GM12878 (cell line): ENCODE data around the gene CLEC20A. TPM values are rescaled to one million over a fixed set of nuclear protein-coding genes. Genes with fewer than 3 reads are reported as not detected.

ENCODE experiments used
- ATAC-seq: fragments of 200-7000 bp; cut with Tn5 transposase; 3 replicates; pipeline ENCODE4 v1.9.1; 2020; ENCODE audit warnings: mild to moderate bottlenecking, moderate library complexity
- BruUV-seq: library from RNA; stranded (reverse); fragments of 400-500 nt; replicated peaks from 2 replicates; lab custom pipeline; 2021; lab: Mats Ljungman, UMichigan
- CTCF ChIA-PET: fragments of 300-600 bp; sonication (Branson Sonifier 250); formaldehyde crosslinking; extraction: SDS; loops from one replicate; lab custom pipeline; 2021; ENCODE audit warnings: inconsistent platforms; lab: Yijun Ruan, JAX
- POLR2A ChIA-PET: fragments of 350-600 bp; formaldehyde crosslinking; extraction: SDS; loops from one replicate; lab custom pipeline; 2021; ENCODE audit warnings: inconsistent platforms; lab: Charles Lee
- RAD21 ChIA-PET: fragments of 300-600 bp; sonication (Branson Sonifier 250); formaldehyde crosslinking; loops from one replicate; lab custom pipeline; 2023; ENCODE audit warnings: antibody characterized with exemption; ENCODE audit not compliant: unreplicated experiment; lab: Charles Lee
- SMC1A ChIA-PET: fragments of 300-600 bp; sonication (Branson Sonifier 250); formaldehyde crosslinking; loops from one replicate; lab custom pipeline; 2023; ENCODE audit not compliant: unreplicated experiment, uncharacterized antibody; lab: Charles Lee
- DNase-seq: peaks from one replicate; pipeline ENCODE4 v3.0.0-alpha.2; 2011; ENCODE audit warnings: low read depth, low spot score
- FAIRE-seq: peaks from 3 replicates; lab custom pipeline; 2011; peaks lifted over from hg19 to GRCh38; lab: Jason Lieb, UNC
- H2AFZ ChIP-seq: 2 replicates; pipeline ENCODE4 v1.6.0; 2011; ENCODE audit warnings: low read depth, low read length, control low read depth; ENCODE audit not compliant: control insufficient read depth
- H3K27ac ChIP-seq: 2 replicates; pipeline ENCODE4 v1.5.1; 2011; ENCODE audit warnings: control low read depth; ENCODE audit not compliant: control insufficient read depth, insufficient read depth
- H3K27me3 ChIP-seq, 2 experiments: replicated peaks in 1 of 2; 2 replicates each; pipeline versions ENCODE4 v1.6.0 to v1.6.1; 2011; ENCODE audit warnings: low read length in 1 of 2; ENCODE audit not compliant: control insufficient read depth in 2 of 2, insufficient read depth in 2 of 2
- H3K36me3 ChIP-seq, 2 experiments: 2 replicates each; pipeline ENCODE4 v1.5.1; 2011; ENCODE audit warnings: low read length in 1 of 2; ENCODE audit not compliant: control insufficient read depth in 2 of 2, insufficient read depth in 2 of 2
- H3K4me1 ChIP-seq: 2 replicates; pipeline ENCODE4 v1.6.1; 2011; ENCODE audit warnings: mild to moderate bottlenecking, low read length, moderate library complexity, mixed read lengths; ENCODE audit not compliant: control insufficient read depth, insufficient read depth
- H3K4me2 ChIP-seq: 2 replicates; pipeline ENCODE4 v1.6.0; 2011; ENCODE audit warnings: control low read depth; ENCODE audit not compliant: control insufficient read depth, insufficient read depth
- H3K4me3 ChIP-seq: fragments of 200-600 bp; sonication (generic); 2 replicates; pipeline ENCODE4 v1.5.1; 2016
- H3K79me2 ChIP-seq: 2 replicates; pipeline ENCODE4 v1.6.0; 2011; ENCODE audit warnings: low read length; ENCODE audit not compliant: control insufficient read depth, insufficient read depth
- H3K9ac ChIP-seq: 2 replicates; pipeline ENCODE4 v1.8.0; 2011; ENCODE audit warnings: low read length, control low read depth, mixed read lengths; ENCODE audit not compliant: control insufficient read depth, insufficient read depth
- H3K9me3 ChIP-seq: replicated peaks from 3 replicates; pipeline ENCODE4 v1.5.1; 2011; ENCODE audit warnings: mild to moderate bottlenecking, low read length; ENCODE audit not compliant: control insufficient read depth, insufficient read depth
- H4K20me1 ChIP-seq: 2 replicates; pipeline ENCODE4 v1.6.0; 2011; ENCODE audit not compliant: control insufficient read depth, insufficient read depth
- CEBPB ChIP-seq, 2 experiments: fragments of 150-350 bp in 1 of 2; IDR thresholded peaks; 2 replicates each; pipeline ENCODE4 v1.6.1; 2012 to 2014; ENCODE audit warnings: low read depth in 2 of 2, low read length in 2 of 2, borderline replicate concordance in 1 of 2, inconsistent platforms in 1 of 2
- CREB1 ChIP-seq: IDR thresholded peaks from 2 replicates; pipeline ENCODE4 v1.6.1; 2012; ENCODE audit warnings: low read depth, mild to moderate bottlenecking, inconsistent platforms
- MTA3 ChIP-seq: IDR thresholded peaks from 2 replicates; pipeline ENCODE4 v1.6.1; 2012; ENCODE audit warnings: low read length, inconsistent platforms, borderline replicate concordance
- SMAD1 ChIP-seq: fragments of 450-650 bp; IDR thresholded peaks from 2 replicates; pipeline ENCODE4 v1.6.1; 2018; ENCODE audit warnings: mild to moderate bottlenecking, low read depth; ENCODE audit not compliant: partially characterized antibody
- YY1 ChIP-seq: IDR thresholded peaks from 2 replicates; pipeline ENCODE4 v1.6.1; 2011; ENCODE audit warnings: low read depth, mild to moderate bottlenecking, low read length
- WGBS: methylation state at CpG from one replicate; pipeline ENCODE4 v1.1.6; 2016; ENCODE audit warnings: low lambda C conversion rate; ENCODE audit not compliant: insufficient replicate concordance, insufficient coverage; ENCODE audit errors: missing lambda C conversion rate; 5-methylcytosine and 5-hydroxymethylcytosine counted together
- in situ Hi-C: fragments of 300-500 bp; cut with MboI; formaldehyde crosslinking; loops from 9 replicates; pipeline ENCODE4 v1.14.3; 2018; ENCODE audit warnings: mixed read lengths
- intact Hi-C: fragments of 100-400 bp; cut with micrococcal nuclease; formaldehyde crosslinking; loops from one replicate; pipeline ENCODE4 v1.14.2; 2022; ENCODE audit not compliant: unreplicated experiment
- polyA plus RNA-seq, 11 experiments: library from polyadenylated mRNA; depleted of rRNA in 4 of 11; unstranded in 6 of 11; stranded (reverse) in 5 of 11; fragments of >200 nt; fragmentation: Nextera tagmentation in 4 of 11; fragmentation: Illumina TruSeq in 1 of 11; extraction: Ambion mirVana in 4 of 11; extraction: Trizol in 1 of 11; gene quantifications; 1 replicate in 1 of 11; 2 replicates in 10 of 11; pipeline versions ENCODE4 v1.2.1 to v1.2.3, GENCODE V29; 2011 to 2016; ENCODE audit warnings: inconsistent platforms in 2 of 11, missing spikeins in 2 of 11, low read depth in 1 of 11
- total RNA-seq, 4 experiments: library from RNA; depleted of rRNA in 3 of 4; stranded (reverse); fragments of >200 nt in 3 of 4; fragmentation: Illumina TruSeq in 1 of 4; extraction: Trizol in 1 of 4; gene quantifications; 2 replicates each; pipeline versions ENCODE4 v1.2.1 to v1.2.3, GENCODE V29; 2013 to 2021
- TF ChIP-seq, protein P1 (sequence below): fragments of 150-350 bp; IDR thresholded peaks from 2 replicates; pipeline ENCODE4 v1.6.1; 2016; ENCODE audit warnings: low read depth, low read length
- TF ChIP-seq, protein P2 (sequence below): fragments of 450-650 bp; IDR thresholded peaks from 2 replicates; pipeline ENCODE4 v1.6.1; 2017; ENCODE audit warnings: mild to moderate bottlenecking
- TF ChIP-seq, protein P3 (sequence below): fragments of 450-650 bp; formaldehyde crosslinking; IDR thresholded peaks from 2 replicates; pipeline ENCODE4 v1.5.0; 2022; ENCODE audit warnings: mild to moderate bottlenecking, missing genetic modification characterization
- TF ChIP-seq, protein P4 (sequence below): IDR thresholded peaks from 2 replicates; pipeline ENCODE4 v1.6.1; 2012; ENCODE audit warnings: mild to moderate bottlenecking, low read depth, low read length

Gene CLEC20A
- total and polyA plus RNA-seq, 10 of the 15 experiments (the other 5 are each of a cell fraction or from before 2014, with no cell fraction given): not detected

DNA sequence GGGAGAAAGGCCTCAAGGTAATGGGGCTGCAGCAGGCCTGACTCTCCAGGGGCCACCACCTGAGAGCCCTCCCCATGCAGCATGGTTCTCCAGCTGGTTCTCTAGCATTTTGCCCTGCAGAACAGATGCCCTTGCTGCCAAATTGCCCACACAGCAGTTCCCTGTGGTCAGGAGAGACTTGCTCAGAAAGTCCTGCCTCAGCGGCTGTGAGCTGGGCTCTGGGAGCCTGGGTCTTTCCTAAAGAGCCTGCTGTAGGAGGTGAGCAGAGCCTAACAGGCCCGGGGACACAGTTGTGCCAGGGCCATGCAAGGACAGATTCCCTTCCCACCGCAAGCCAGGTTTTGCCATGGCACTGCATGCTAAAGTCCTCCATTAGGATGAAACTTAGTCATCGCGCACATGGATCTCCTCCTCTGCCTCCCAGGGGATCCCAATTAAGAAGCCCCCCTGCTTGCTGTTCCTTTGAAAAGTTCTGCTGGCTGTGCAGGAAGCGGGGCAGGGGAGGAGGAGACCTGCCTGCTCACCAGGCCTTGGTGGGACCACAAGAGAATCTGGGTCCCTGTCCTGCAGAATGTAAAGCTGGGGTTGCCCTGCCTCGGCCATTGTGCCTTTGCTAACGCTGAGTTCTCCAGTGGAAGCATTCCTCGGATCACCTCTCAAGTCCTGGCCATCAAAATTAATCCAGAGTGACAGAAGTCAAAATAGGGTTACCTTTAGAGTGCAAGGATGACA is 37.5 kb upstream of the CLEC20A start:
- WGBS: 51% methylated on average over 9 of the region's 9 CpGs
- DNase-seq (no peak), FAIRE-seq (no peak), ATAC-seq (no peak)
- Histone ChIP-seq H3K9me3 (no peaks in the 10 kb centered on the region), H3K9ac (no peak overlapping the region), H3K4me2 (no peak overlapping the region), H3K27ac (no peak overlapping the region), H2AFZ (no peak overlapping the region), H3K4me1 (no peaks in the 10 kb centered on the region), H4K20me1 (no peaks in the 10 kb centered on the region), H3K36me3 (no peaks in the 10 kb centered on the region), H3K4me3 (no peak overlapping the region), H3K27me3 (no peaks in the 10 kb centered on the region; a peak in 1 of 4 replicates), H3K79me2 (no peaks in the 10 kb centered on the region)
- BruUV-seq: no TSS peak
- in situ Hi-C loops (loop anchor here (5.0 to 25.0 kb wide), 3 partner anchors 228 to 833 kb away; partner anchors contain the start of gene AXDND1), intact Hi-C loops (no loop called here)
- ChIA-PET RAD21 (interaction anchor here (0.5 to 2.9 kb wide), 2 partner anchors 218 to 469 kb away, joined by 3 to 39 read pairs; no protein-coding TSS in a partner anchor), POLR2A (no interaction called here), CTCF (interaction anchor here (0.6 to 4.8 kb wide), 5 partner anchors 74 to 473 kb away, joined by 3 to 59 read pairs (median 5); no protein-coding TSS in a partner anchor), SMC1A (interaction anchor here (0.8 to 3.5 kb wide), 3 partner anchors 219 to 471 kb away, joined by 3 to 20 read pairs (median 4); no protein-coding TSS in a partner anchor)
- TF ChIP-seq MTA3 (no peak), YY1 (no peak), CREB1 (no peak), SMAD1 (no peak), CEBPB (IDR thresholded peaks at IDR 0.05; ENCODE audit: borderline replicate concordance in 1 of 2, low read depth in 2 of 2, low read length in 2 of 2) (no peak)
- TF ChIP-seq, protein P1, sequence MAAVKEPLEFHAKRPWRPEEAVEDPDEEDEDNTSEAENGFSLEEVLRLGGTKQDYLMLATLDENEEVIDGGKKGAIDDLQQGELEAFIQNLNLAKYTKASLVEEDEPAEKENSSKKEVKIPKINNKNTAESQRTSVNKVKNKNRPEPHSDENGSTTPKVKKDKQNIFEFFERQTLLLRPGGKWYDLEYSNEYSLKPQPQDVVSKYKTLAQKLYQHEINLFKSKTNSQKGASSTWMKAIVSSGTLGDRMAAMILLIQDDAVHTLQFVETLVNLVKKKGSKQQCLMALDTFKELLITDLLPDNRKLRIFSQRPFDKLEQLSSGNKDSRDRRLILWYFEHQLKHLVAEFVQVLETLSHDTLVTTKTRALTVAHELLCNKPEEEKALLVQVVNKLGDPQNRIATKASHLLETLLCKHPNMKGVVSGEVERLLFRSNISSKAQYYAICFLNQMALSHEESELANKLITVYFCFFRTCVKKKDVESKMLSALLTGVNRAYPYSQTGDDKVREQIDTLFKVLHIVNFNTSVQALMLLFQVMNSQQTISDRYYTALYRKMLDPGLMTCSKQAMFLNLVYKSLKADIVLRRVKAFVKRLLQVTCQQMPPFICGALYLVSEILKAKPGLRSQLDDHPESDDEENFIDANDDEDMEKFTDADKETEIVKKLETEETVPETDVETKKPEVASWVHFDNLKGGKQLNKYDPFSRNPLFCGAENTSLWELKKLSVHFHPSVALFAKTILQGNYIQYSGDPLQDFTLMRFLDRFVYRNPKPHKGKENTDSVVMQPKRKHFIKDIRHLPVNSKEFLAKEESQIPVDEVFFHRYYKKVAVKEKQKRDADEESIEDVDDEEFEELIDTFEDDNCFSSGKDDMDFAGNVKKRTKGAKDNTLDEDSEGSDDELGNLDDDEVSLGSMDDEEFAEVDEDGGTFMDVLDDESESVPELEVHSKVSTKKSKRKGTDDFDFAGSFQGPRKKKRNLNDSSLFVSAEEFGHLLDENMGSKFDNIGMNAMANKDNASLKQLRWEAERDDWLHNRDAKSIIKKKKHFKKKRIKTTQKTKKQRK: no peak
- TF ChIP-seq, protein P2, sequence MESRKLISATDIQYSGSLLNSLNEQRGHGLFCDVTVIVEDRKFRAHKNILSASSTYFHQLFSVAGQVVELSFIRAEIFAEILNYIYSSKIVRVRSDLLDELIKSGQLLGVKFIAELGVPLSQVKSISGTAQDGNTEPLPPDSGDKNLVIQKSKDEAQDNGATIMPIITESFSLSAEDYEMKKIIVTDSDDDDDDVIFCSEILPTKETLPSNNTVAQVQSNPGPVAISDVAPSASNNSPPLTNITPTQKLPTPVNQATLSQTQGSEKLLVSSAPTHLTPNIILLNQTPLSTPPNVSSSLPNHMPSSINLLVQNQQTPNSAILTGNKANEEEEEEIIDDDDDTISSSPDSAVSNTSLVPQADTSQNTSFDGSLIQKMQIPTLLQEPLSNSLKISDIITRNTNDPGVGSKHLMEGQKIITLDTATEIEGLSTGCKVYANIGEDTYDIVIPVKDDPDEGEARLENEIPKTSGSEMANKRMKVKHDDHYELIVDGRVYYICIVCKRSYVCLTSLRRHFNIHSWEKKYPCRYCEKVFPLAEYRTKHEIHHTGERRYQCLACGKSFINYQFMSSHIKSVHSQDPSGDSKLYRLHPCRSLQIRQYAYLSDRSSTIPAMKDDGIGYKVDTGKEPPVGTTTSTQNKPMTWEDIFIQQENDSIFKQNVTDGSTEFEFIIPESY: no peak
- TF ChIP-seq, protein P3, sequence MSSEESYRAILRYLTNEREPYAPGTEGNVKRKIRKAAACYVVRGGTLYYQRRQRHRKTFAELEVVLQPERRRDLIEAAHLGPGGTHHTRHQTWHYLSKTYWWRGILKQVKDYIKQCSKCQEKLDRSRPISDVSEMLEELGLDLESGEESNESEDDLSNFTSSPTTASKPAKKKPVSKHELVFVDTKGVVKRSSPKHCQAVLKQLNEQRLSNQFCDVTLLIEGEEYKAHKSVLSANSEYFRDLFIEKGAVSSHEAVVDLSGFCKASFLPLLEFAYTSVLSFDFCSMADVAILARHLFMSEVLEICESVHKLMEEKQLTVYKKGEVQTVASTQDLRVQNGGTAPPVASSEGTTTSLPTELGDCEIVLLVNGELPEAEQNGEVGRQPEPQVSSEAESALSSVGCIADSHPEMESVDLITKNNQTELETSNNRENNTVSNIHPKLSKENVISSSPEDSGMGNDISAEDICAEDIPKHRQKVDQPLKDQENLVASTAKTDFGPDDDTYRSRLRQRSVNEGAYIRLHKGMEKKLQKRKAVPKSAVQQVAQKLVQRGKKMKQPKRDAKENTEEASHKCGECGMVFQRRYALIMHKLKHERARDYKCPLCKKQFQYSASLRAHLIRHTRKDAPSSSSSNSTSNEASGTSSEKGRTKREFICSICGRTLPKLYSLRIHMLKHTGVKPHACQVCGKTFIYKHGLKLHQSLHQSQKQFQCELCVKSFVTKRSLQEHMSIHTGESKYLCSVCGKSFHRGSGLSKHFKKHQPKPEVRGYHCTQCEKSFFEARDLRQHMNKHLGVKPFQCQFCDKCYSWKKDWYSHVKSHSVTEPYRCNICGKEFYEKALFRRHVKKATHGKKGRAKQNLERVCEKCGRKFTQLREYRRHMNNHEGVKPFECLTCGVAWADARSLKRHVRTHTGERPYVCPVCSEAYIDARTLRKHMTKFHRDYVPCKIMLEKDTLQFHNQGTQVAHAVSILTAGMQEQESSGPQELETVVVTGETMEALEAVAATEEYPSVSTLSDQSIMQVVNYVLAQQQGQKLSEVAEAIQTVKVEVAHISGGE (CRISPR knock-in tag): no peak
- TF ChIP-seq, protein P4, sequence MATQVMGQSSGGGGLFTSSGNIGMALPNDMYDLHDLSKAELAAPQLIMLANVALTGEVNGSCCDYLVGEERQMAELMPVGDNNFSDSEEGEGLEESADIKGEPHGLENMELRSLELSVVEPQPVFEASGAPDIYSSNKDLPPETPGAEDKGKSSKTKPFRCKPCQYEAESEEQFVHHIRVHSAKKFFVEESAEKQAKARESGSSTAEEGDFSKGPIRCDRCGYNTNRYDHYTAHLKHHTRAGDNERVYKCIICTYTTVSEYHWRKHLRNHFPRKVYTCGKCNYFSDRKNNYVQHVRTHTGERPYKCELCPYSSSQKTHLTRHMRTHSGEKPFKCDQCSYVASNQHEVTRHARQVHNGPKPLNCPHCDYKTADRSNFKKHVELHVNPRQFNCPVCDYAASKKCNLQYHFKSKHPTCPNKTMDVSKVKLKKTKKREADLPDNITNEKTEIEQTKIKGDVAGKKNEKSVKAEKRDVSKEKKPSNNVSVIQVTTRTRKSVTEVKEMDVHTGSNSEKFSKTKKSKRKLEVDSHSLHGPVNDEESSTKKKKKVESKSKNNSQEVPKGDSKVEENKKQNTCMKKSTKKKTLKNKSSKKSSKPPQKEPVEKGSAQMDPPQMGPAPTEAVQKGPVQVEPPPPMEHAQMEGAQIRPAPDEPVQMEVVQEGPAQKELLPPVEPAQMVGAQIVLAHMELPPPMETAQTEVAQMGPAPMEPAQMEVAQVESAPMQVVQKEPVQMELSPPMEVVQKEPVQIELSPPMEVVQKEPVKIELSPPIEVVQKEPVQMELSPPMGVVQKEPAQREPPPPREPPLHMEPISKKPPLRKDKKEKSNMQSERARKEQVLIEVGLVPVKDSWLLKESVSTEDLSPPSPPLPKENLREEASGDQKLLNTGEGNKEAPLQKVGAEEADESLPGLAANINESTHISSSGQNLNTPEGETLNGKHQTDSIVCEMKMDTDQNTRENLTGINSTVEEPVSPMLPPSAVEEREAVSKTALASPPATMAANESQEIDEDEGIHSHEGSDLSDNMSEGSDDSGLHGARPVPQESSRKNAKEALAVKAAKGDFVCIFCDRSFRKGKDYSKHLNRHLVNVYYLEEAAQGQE: no peak
